Measurements from ENCODE around the gene STRN3. TPM values are rescaled to one million over a fixed set of nuclear protein-coding genes. Genes with fewer than 3 reads are reported as not detected.

The STRN3 gene
- total and polyA plus RNA-seq, 2 of the 8 experiments (the other 6 are each of a cell fraction or from before 2014, with no cell fraction given): 8.7 to 38.1 TPM

GRCh38 chr14:30874999-30875787, 151.0 kb downstream of the STRN3 start (continued):
- 0 out of 2 replicates have a peak, but pooled peaks have one; percentile 14 for TF ChIP-seq TBP (IDR thresholded peaks at IDR 0.05; ENCODE audit: low read depth, low read length)
- TF ChIP-seq KDM4A (IDR thresholded peaks at IDR 0.05; ENCODE audit: low read depth, low read length, severe bottlenecking): peak; percentile 89
- TF ChIP-seq MAX (IDR thresholded peaks at IDR 0.05): peak; percentile 98
- 0 out of 2 replicates have a peak, but pooled peaks have one; percentile 20 for TF ChIP-seq PHF8 (conservative IDR thresholded peaks at IDR 0.05; ENCODE audit: low read depth, low read length)
- no peak for TF ChIP-seq TAF1 (IDR thresholded peaks at IDR 0.05; ENCODE audit: low read depth, low read length)
- no peak for TF ChIP-seq CHD1 (IDR thresholded peaks at IDR 0.05; ENCODE audit: low read depth, low read length)
- no peak for TF ChIP-seq MAFK (IDR thresholded peaks at IDR 0.05; ENCODE audit: low read depth, low read length)
- peak; percentile 97 for TF ChIP-seq E2F6 (IDR thresholded peaks at IDR 0.05)
- no peak for TF ChIP-seq BACH1 (IDR thresholded peaks at IDR 0.05; ENCODE audit: low read length)

All from H1 (cell line).